ENCODE data around the gene SOAT1. TPM values are rescaled to one million over a fixed set of nuclear protein-coding genes. Genes with fewer than 3 reads are reported as not detected.

Gene SOAT1
- total and polyA plus RNA-seq, 2 of the 4 experiments (the other 2 are of a cell fraction): 19.5 to 19.8 TPM

DNA sequence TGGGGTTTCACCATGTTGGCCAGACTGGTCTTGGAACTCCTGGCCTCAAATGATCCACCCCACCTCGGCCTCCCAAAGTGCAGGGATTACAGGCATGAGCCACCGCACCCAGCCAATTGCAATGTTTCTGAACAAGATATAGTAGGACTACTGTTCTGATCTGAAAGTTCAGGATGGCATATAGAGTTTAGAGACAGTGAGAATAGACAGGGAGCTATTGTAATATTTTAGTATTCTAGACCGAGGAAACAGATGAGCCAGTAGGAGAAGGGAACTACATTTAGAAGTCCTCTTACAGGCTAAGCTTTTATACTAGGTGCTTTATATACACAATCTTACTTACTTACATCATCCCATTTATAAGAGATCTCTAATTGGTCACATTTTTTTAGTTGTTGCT, 33.1 kb downstream of the SOAT1 start:
- no peak overlapping the region for H3K4me3 ChIP-seq (ENCODE audit: insufficient read depth, low read depth, low read length)
- no peak overlapping the region for H4K8ac ChIP-seq (ENCODE audit: low read depth in 2 of 2, low read length in 2 of 2)
- H2AFZ ChIP-seq (replicated peaks; ENCODE audit: low read length, poor library complexity): no peak overlapping the region
- no peak overlapping the region for H3K4me2 ChIP-seq (ENCODE audit: low read depth, low read length)
- H3K36me3 ChIP-seq (ENCODE audit: control insufficient read depth, insufficient read depth, low read length): peaks cover 5% of the 10 kb centered on the region; the same call in 1 of the 2 replicates
- peaks cover 3% of the 10 kb centered on the region; the same call in 1 of the 2 replicates for H4K20me1 ChIP-seq (ENCODE audit: insufficient read depth, low read length)
- no CpG with 5 or more reads among the region's 3 CpGs for WGBS, 2 experiments (ENCODE audit: extremely low coverage in 2 of 2, insufficient read length in 1 of 2)
- H2BK5ac ChIP-seq (ENCODE audit: low read depth, low read length, poor library complexity, severe bottlenecking): no peak overlapping the region
- no peak overlapping the region for H2AK9ac ChIP-seq (replicated peaks; ENCODE audit: low read depth, low read length, poor library complexity)
- intact Hi-C loops (cut with micrococcal nuclease): no loop called here
- H4K5ac ChIP-seq (ENCODE audit: low read depth, low read length): no peak overlapping the region
- ChIA-PET CTCF (interaction anchor here (1.7 kb wide), 1 partner anchor 26 kb away, joined by 4 read pairs; no protein-coding TSS in a partner anchor), POLR2A (ENCODE audit: unreplicated experiment) (no interaction called here)
- no peak overlapping the region for H2BK15ac ChIP-seq (ENCODE audit: low read depth, low read length)
- ATAC-seq (ENCODE audit: low read depth) (no peak), DNase-seq (no peak)
- no peaks in the 10 kb centered on the region for H3K27me3 ChIP-seq (ENCODE audit: control insufficient read depth, insufficient read depth, low read length)
- H3K23ac ChIP-seq (ENCODE audit: low read depth, low read length): no peak overlapping the region
- no peak overlapping the region for H2BK120ac ChIP-seq (ENCODE audit: low read depth, low read length)
- no peak overlapping the region for H3K9ac ChIP-seq (ENCODE audit: low read depth, low read length)
- H3K14ac ChIP-seq (replicated peaks; ENCODE audit: low read depth, low read length): no peak overlapping the region
- TF ChIP-seq MAFK (IDR thresholded peaks at IDR 0.05; ENCODE audit: low read depth, low read length) (no peak), CEBPB (IDR thresholded peaks at IDR 0.05; ENCODE audit: low read depth, low read length) (no peak), SMC3 (IDR thresholded peaks at IDR 0.05; ENCODE audit: low read depth, low read length) (no peak), BHLHE40 (IDR thresholded peaks at IDR 0.05; ENCODE audit: low read depth, low read length) (no peak), CTCF (conservative IDR thresholded peaks at IDR 0.05; ENCODE audit: low read depth, low read length) (no peak), FOS (IDR thresholded peaks at IDR 0.05; ENCODE audit: low read depth, low read length) (no peak), RCOR1 (IDR thresholded peaks at IDR 0.05; ENCODE audit: insufficient replicate concordance, low read length) (no peak), MXI1 (IDR thresholded peaks at IDR 0.05; ENCODE audit: borderline replicate concordance, low read depth, low read length) (no peak), USF2 (IDR thresholded peaks at IDR 0.05; ENCODE audit: low read depth, low read length) (no peak), MAZ (IDR thresholded peaks at IDR 0.05; ENCODE audit: borderline replicate concordance, low read depth, low read length) (no peak), CHD1 (IDR thresholded peaks at IDR 0.05; ENCODE audit: low read depth, low read length) (no peak), RAD21 (IDR thresholded peaks at IDR 0.05; ENCODE audit: low read length) (no peak), NFE2L2 (IDR thresholded peaks at IDR 0.05; ENCODE audit: low read depth, low read length) (no peak), POLR2A (IDR thresholded peaks at IDR 0.05; ENCODE audit: low read depth, low read length) (no peak), RFX5 (IDR thresholded peaks at IDR 0.05; ENCODE audit: low read depth, low read length) (no peak)
- TF ChIP-seq, protein P1, sequence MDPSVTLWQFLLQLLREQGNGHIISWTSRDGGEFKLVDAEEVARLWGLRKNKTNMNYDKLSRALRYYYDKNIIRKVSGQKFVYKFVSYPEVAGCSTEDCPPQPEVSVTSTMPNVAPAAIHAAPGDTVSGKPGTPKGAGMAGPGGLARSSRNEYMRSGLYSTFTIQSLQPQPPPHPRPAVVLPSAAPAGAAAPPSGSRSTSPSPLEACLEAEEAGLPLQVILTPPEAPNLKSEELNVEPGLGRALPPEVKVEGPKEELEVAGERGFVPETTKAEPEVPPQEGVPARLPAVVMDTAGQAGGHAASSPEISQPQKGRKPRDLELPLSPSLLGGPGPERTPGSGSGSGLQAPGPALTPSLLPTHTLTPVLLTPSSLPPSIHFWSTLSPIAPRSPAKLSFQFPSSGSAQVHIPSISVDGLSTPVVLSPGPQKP (IDR thresholded peaks at IDR 0.05; ENCODE audit: borderline replicate concordance, low read depth, low read length): no peak
- no peak overlapping the region for H3K56ac ChIP-seq (ENCODE audit: extremely low read depth, insufficient read depth, low read length)
- no peaks in the 10 kb centered on the region for H3K9me3 ChIP-seq (ENCODE audit: control insufficient read depth, insufficient read depth, low read length)
- BruUV-seq (replicated peaks): no TSS peak
- peaks cover 27 to 35% of the 10 kb centered on the region in 2 experiments; a peak in 3 of 4 replicates for H3K79me1 ChIP-seq (ENCODE audit: low read depth in 1 of 2, low read length in 2 of 2)
- dilution Hi-C loops (cut with HindIII; ENCODE audit: low sequenced_read_pairs, unreplicated experiment): no loop called here
- no peak overlapping the region for H2BK20ac ChIP-seq (ENCODE audit: low read depth, low read length)
- no peak overlapping the region for H3K27ac ChIP-seq (ENCODE audit: insufficient read depth, low read length)
- H3K9me1 ChIP-seq (ENCODE audit: insufficient read depth, low read length): no peaks in the 10 kb centered on the region
- in situ Hi-C loops (cut with MboI; ENCODE audit: low sequenced_read_pairs): no loop called here
- no peak overlapping the region for H2AK5ac ChIP-seq (ENCODE audit: low read depth, low read length)
- H4K91ac ChIP-seq (ENCODE audit: insufficient read depth, low read depth, low read length): no peak overlapping the region
- no peak overlapping the region for H3K18ac ChIP-seq (ENCODE audit: low read depth, low read length)
- H3K4me1 ChIP-seq (ENCODE audit: control insufficient read depth, insufficient read depth, low read length): 0 out of 2 replicates have a peak, but pooled peaks cover 2% of the 10 kb centered on the region
- no peak overlapping the region for H3K4ac ChIP-seq (ENCODE audit: low read depth, low read length)
